A204.1 (cell line): ENCODE measurements around the gene CAMTA1.

ENCODE experiments used
- FAIRE-seq: peaks from 2 replicates; lab custom pipeline; 2012; peaks lifted over from hg19 to GRCh38; lab: Jason Lieb, UNC

CAMTA1 gene

GRCh38 chr1:7437036-7437435, 651.8 kb downstream of the CAMTA1 start:
- no peak for FAIRE-seq

GRCh38 chr1:7437608-7438395, 652.5 kb downstream of the CAMTA1 start:
- no peak for FAIRE-seq

DNA sequence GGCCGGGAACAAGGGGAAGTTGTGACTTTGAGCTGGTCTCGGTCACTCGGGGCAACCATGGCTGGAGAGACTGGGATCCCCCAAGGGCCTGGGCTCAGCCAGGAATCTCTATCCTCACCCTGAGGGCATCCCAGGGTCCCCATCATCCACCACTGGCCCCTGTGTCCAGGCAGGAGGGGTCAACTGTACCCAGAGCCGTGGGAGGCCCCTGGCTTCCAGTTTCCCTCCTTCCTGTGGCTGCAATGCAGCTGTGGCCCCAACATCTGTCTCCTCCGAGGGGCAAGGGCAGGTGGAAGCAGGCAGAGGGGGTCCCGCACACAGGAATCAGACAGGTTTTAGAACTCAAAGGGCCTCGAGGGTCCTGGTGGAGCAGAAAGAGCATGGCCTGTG, 653.1 kb downstream of the CAMTA1 start:
- no peak for FAIRE-seq

DNA sequence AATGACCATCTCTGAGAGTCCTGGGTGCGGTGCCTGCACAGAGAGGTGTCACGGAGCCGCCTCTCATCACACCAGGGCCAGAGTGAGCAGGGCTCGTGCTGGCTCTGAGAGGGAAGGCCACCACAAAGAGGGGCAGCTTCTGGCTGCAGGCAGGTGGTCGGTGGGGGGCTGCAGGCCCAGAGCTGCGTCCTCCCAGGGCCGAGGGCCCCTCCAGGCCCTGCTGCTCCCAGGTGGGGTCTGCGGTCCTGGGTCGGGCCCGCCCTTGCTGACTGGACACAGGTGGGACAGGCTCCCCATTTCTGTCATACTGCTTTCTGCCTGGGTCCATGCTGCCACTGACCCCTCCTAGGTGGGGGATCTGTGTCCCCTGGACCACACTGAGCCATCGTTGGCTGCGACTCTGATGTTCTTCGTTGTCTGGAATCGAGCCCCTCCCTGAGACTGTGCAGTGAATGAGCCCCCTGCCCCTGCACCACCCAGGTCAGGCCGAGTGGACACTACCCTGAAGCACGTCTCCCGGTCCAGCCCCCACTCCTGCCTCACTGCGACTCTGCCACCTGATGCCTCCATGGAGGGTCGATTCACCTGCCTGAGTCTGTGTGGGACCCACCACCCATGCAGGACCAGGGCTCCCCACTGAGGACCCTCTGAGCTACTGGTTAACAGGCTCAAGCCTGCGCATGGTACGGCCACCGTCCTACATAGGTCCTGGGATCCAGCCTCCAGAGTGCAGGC, 653.8 kb downstream of the CAMTA1 start:
- FAIRE-seq: no peak

- FAIRE-seq: no peak
Measured at GRCh38 chr1:7440154-7440553, 654.9 kb downstream of the CAMTA1 start.

DNA sequence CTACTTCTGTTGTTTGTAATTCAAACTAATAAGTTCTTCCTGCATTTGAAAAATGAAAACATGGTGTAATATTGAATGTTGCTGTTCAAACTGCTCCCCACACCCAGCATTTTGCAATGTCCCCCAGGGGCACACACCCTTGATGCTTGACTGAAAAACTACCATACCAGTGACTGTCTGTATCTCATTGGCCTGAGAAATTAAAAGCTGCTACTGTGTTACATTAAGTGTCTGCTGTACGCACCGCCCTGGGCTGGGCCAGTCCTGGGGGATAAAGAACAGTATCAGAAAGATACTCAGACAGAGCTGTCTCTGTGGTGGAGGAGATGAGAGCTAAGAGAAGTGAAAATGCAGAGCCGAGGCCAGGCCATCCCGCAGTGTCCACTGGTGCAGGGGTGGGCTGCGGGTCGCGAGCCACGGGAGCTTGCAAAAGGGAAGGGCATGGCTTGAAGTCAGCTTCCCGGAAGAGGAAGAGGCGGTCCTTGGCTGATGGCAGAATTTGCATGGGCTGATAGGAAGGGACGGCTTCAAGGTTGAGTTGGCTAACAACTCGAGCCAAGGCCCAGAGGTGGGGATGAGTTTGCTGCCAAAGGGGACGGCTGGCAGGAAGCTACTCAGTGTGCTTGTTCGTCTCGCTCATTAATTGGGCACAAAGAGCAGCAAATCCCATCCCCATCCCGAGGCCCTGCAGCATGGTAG, 656.0 kb downstream of the CAMTA1 start:
- FAIRE-seq: no peak

DNA sequence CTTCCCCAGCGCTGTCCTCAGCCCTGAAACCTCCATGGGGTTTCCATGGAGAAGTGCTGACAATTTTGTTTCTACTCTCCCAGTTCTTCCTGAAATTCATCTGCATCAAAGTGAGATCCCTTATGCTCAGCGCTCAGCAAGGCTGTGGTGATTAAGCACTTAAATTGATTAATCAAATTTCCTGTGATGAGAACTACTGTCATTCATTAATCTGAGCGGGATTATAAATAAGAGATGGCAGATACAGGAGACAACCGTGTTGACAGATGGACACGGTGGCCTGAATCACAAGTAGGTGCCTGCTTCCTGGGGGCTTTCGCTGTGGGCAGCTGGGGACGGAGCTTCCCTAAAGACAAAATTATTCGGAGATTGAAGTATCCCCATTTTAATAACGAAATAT, 656.8 kb downstream of the CAMTA1 start:
- no peak for FAIRE-seq

- FAIRE-seq: no peak
Measured at GRCh38 chr1:7442918-7443317, 657.7 kb downstream of the CAMTA1 start.

GRCh38 chr1:7444363-7444762, 659.1 kb downstream of the CAMTA1 start:
- FAIRE-seq: no peak

GRCh38 chr1:7447093-7447492, 661.8 kb downstream of the CAMTA1 start:
- no peak for FAIRE-seq

DNA sequence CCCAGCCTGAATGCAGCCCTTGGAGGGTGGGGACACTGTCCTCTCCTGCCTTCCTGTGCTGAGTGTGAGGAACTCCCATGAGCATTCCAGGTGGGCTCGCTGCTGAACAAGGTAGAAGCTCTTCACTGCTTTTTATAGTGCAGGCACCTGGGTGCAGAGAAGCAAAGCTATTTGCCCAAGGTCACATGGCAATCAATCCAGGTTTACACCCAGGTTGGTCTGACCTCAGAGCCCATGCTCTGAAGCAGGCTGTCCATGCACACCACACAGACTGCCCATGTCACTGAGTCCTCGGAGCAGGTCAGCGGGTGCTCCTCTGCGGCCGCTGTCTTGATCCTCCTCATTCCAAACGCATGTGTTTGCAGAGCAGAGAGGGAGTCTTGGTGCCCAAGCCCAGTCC, 662.5 kb downstream of the CAMTA1 start:
- no peak for FAIRE-seq

- FAIRE-seq: no peak
Measured at GRCh38 chr1:7448986-7449385, 663.7 kb downstream of the CAMTA1 start.

GRCh38 chr1:7449750-7450149, 664.5 kb downstream of the CAMTA1 start:
- no peak for FAIRE-seq

DNA sequence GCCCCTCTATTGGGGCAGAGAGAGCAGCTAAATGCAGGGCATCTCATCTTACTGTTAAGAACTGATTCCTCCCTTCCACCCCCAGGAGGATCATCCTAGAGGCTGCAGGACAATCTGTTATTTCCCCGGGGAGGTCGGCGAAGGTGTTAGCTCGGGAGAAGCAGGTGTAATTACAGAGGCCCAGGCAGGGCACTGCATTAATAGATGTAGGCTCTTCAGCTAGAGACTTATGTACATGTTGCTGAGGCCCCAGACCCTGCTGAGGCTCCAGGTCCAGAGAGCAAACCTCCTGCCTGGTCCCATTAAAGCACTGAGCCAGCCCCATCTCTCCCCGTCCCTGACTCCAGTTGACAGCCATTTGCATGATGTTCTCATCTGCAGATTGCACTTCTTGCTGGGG, 665.6 kb downstream of the CAMTA1 start:
- FAIRE-seq: no peak

GRCh38 chr1:7453038-7453437, 667.8 kb downstream of the CAMTA1 start:
- no peak for FAIRE-seq

DNA sequence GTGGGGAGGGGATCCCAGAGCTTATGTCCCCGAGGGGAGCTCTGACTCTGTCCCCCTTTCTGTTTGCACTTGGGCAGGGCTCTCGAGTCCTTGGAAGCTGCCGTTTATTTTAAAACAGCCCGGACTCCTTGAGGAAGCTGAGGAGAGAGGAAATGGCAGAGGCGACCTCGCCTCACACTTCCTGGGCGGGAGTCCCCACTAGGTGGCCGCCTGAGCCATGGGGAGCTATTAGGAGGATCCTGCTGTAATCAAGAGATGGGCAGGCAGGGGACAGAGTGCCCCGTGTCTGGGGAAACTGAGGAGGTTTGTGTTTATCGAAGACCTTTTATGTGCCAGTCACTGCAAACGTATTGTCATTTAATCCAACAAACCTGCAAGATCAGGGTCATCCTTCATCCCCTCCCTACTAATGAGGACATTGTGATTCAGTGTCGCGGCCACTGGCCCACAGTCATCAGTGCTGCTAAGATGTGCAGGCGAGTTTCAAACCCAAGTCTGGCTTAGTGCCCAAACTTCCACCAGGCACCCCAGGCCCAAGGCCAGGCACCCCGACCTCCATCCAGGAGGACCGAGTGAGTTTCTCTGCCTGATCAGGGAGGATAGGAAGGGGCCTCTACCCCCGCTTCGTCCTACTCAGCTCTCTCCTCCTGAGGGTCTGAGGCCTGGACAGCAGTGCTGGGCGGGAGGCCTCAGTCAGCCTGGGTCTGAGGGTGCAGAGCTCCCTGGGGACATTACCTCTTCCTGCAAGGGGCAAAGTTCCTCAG, 669.0 kb downstream of the CAMTA1 start:
- no peak for FAIRE-seq

DNA sequence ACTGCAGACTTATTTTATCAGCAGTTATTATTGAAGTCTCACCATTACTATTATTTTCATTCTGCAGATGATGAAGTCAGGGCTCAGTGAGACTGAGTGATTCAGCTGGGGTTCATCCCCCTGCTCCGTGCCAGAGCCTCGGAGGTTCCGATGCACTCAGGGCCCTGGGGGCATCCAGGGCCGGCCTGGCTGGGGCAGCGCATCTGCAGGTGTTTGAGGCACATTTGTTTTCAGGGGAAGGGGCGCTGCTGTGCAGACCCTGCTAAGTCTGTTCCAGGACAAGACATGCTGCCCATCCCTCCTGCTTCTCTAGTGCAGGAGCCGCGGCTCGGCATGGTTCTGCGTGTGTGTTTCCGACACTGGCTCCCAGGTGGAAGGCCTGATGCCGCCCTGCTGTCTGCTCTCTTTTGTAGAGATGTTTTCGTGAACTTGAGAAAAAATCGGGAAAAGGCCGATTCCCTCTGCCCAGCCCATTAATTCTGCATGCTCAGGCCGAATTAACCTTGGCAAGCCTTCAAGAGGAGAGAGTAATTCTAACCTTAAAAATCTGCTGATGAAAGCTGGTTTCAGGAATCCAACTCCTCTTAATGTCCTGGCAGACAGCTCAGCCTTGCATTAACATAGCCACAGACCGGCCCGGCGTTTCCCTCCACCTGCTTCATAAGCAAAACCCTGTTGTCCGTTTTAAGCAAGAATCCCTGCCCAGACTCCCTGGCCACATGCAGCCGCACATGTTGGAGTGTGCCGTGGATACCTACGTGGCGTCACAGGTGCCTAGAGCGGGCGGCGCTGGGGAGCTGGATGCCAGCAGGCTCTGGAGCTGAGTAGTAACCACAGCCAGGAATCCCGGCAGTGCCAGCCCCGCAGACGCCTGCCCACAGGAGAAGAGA, 669.9 kb downstream of the CAMTA1 start:
- no peak for FAIRE-seq

DNA sequence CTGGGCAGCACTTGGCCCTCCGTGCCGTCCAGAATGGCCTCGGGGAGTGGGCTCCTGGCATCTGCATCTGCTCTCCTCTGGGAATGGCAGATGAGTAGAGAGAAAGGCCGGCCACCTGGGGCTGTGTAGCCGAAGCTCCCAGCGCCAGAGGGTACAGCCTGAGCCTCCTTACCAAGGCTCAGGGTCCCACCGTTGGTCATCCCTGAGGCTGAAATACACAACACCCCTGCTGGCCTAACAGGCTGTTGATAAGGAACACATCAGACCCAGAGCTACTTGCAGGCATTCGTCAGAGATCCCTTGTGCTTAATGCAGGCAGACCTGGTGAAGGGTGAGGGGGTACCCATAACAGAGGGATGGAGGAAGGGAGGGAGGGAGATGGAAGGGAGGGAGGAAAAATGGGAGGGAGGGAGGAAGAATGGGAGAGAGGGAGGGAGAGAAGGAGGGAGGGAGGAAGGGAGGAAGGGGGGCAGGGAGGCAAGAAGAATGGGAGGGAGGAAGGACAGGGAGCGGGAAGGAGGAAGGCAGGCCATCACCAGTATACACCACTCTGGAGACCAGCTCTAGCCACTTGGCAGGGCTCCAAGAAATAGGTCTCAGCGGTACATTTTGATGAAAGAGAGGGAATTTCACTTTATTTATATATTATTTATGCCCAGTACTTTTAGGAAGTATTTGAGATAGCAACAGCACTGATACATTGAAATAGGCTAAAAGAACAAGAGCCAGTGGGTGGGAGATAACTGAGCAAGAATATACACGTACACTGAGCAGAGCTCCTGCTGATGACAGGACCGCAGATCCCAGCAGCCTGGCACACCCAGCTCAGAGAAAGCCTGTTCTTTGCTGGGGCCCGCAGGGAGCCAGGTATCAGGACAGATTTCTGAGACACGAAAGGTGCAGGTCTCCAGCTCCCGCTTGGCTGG, 670.8 kb downstream of the CAMTA1 start:
- FAIRE-seq: no peak

DNA sequence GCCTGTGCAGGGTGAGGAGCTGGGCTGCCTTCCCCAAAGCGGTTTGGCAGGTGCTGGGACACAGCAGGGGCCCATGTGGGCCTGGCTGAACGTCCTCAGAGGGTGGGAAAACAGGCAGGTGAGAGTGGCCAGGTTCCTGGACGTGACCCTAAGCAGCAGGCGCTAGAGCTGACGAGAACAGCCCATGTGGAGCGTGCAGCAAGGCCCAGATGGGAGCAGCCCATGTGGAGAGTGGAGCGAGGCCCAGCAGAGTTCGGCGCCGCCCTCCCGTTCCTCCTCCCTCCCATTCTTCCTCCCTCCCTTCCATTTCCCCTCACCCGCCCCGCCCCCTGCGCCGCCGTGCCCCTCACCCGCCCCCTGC, 671.4 kb downstream of the CAMTA1 start:
- no peak for FAIRE-seq

DNA sequence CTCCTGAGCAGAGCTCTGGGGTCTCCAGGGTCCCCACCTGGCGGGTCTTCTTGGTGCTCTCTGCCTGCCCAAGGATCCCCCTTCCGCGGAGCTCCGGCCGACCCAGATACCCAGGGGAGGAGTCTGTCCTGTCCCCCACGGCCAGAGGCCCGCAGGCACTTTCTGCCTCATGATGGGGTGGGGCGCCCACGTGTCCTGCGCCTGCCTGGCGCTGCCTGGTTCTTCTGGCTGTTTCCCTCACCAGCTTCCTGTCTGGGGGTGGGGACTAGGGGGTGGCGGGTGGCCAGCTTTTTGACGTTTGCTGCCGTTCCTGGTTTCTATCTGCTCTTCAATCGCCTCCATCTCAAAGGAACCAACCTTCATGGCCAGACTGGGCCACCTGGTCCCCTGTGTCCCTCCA, 672.6 kb downstream of the CAMTA1 start:
- FAIRE-seq: no peak
